AG04450 (cell line): Measurements from ENCODE around the gene FADS2. TPM values are rescaled to one million over a fixed set of nuclear protein-coding genes. Genes with fewer than 3 reads are reported as not detected.

Experiments used
- CTCF ChIA-PET: fragments of 300-600, 350-600 bp; formaldehyde crosslinking; extraction: SDS; loops from one replicate; lab custom pipeline; 2022; ENCODE audit warnings: antibody characterized with exemption, inconsistent platforms; lab: Charles Lee
- POLR2A ChIA-PET: fragments of 350-600 bp; formaldehyde crosslinking; extraction: SDS; loops from one replicate; lab custom pipeline; 2021; ENCODE audit warnings: antibody characterized with exemption, inconsistent platforms; lab: Yijun Ruan, JAX
- DNase-seq: peaks from one replicate; pipeline ENCODE4 v3.0.0-alpha.2; 2011; ENCODE audit warnings: low read depth, low spot score
- H3K27ac ChIP-seq: one replicate; pipeline ENCODE4 v1.5.1; 2012; ENCODE audit warnings: low read depth, low read length, control low read depth
- H3K27me3 ChIP-seq: one replicate; pipeline ENCODE4 v1.6.0; 2012; ENCODE audit warnings: low read length; ENCODE audit not compliant: control insufficient read depth, insufficient read depth
- H3K4me3 ChIP-seq: 2 replicates; pipeline ENCODE4 v1.5.1; 2011; ENCODE audit warnings: mild to moderate bottlenecking, low read depth, low read length, control low read depth
- H3K9me3 ChIP-seq: 2 replicates; pipeline ENCODE4 v1.5.1; 2012; ENCODE audit warnings: low read length; ENCODE audit not compliant: control insufficient read depth, insufficient read depth
- polyA plus RNA-seq: library from polyadenylated mRNA; depleted of rRNA; stranded (reverse); fragments of >200 nt; gene quantifications from 2 replicates; pipeline ENCODE4 v1.2.3, GENCODE V29; 2011
- TF ChIP-seq, protein P1 (sequence below): IDR thresholded peaks from 2 replicates; pipeline ENCODE4 v1.5.1; 2011; ENCODE audit warnings: low read depth, low read length, control low read depth, inconsistent platforms

FADS2 gene
- polyA plus RNA-seq, 1 experiment: 183 TPM

DNA sequence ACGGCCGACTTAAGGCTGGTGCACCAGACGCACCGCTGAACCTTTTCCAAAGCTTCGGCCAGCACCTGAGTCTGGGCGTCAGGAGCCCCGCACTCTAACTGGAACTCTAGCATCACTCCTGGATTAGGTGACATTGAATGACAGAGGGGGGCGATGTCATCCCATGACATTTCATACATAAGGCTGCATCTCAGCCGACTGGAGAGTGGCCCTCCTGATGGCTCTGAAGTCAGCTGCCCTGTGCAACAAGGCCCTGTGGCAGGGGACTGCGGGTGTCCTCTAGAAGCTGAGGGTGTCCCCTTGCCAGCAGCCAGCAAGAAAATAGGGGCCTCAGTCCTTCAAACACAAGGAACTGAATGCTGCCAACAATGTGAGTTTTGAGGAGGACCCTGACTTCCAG lies 73.3 kb downstream of the FADS2 start:
- TF ChIP-seq, protein P1, sequence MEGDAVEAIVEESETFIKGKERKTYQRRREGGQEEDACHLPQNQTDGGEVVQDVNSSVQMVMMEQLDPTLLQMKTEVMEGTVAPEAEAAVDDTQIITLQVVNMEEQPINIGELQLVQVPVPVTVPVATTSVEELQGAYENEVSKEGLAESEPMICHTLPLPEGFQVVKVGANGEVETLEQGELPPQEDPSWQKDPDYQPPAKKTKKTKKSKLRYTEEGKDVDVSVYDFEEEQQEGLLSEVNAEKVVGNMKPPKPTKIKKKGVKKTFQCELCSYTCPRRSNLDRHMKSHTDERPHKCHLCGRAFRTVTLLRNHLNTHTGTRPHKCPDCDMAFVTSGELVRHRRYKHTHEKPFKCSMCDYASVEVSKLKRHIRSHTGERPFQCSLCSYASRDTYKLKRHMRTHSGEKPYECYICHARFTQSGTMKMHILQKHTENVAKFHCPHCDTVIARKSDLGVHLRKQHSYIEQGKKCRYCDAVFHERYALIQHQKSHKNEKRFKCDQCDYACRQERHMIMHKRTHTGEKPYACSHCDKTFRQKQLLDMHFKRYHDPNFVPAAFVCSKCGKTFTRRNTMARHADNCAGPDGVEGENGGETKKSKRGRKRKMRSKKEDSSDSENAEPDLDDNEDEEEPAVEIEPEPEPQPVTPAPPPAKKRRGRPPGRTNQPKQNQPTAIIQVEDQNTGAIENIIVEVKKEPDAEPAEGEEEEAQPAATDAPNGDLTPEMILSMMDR: no peak
- ChIA-PET POLR2A (no interaction called here), CTCF (interaction anchor here (0.8 to 11.4 kb wide), 5 partner anchors 22 to 206 kb away, joined by 3 to 345 read pairs (median 175); partner anchors contain the start of gene BEST1)
- Histone ChIP-seq H3K9me3 (no peaks in the 10 kb centered on the region; the same call in 1 of the 2 replicates), H3K4me3 (no peak overlapping the region), H3K27ac (no peak overlapping the region), H3K27me3 (no peaks in the 10 kb centered on the region)
- no peak for DNase-seq

DNA sequence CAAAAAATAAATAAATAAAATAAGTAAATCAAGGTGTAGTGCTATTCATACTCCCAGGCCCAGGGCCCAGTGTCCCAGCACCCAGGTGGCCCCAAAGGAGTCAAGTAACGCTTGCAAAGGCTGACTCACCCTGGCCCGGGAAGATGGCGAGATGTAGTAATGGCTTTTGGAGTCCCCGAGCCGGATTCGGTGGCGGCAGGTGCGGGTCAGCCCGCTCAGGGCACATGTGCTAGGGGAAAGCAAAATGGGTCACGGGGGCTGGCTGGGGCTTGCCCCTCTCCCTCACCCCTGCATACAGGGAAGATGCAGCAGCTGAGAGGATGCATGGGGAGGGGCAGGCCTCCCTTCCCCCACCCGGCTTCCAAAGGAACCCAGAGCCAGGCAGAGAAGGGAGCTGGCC lies 74.2 kb downstream of the FADS2 start:
- peaks cover 2% of the 10 kb centered on the region for H3K27me3 ChIP-seq
- H3K4me3 ChIP-seq: no peak overlapping the region
- TF ChIP-seq, protein P1: no peak
- H3K27ac ChIP-seq: no peak overlapping the region
- no peaks in the 10 kb centered on the region; the same call in 1 of the 2 replicates for H3K9me3 ChIP-seq
- CTCF ChIA-PET: interaction anchor here (0.7 to 11.4 kb wide), 4 partner anchors 46 to 206 kb away, joined by 3 to 345 read pairs (median 6); partner anchors contain the start of gene BEST1
- POLR2A ChIA-PET: no interaction called here
- no peak for DNase-seq

DNA sequence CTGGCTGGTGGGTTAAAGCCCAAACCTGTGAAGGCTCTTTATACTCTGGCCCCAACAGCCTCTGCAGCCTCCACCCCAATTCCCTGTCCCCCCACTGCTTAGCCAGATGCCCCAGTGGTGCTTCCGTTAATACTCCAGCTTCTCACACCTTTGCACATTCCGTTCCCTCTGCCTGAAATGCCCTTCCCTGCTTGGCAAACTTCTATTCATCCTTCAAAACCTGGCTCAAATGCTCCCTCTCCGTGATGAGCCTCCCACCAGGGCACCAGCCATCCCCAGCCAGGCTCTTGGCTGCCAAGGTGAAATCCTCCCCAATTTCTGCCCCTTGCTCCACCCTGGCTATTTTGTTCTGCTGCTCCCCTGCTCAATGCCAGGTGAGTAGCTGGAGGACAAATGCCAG lies 75.7 kb downstream of the FADS2 start:
- Histone ChIP-seq H3K9me3 (no peaks in the 10 kb centered on the region; the same call in 1 of the 2 replicates), H3K27me3 (peaks cover 2% of the 10 kb centered on the region), H3K4me3 (no peak overlapping the region), H3K27ac (no peak overlapping the region)
- DNase-seq: no peak
- ChIA-PET CTCF (interaction anchor here (1.1 to 11.4 kb wide), 4 partner anchors 33 to 204 kb away, joined by 3 to 345 read pairs (median 8); partner anchors contain the start of gene BEST1), POLR2A (interaction anchor here (0.7 kb wide), 1 partner anchor 830 kb away, joined by 5 read pairs; no protein-coding TSS in a partner anchor)
- TF ChIP-seq, protein P1: no peak

GRCh38 chr11:61904539-61905048 lies 76.5 kb downstream of the FADS2 start:
- Histone ChIP-seq H3K9me3 (no peaks in the 10 kb centered on the region; the same call in 1 of the 2 replicates), H3K27ac (no peak overlapping the region), H3K4me3 (no peak overlapping the region), H3K27me3 (peaks cover 2% of the 10 kb centered on the region)
- ChIA-PET POLR2A (no interaction called here), CTCF (interaction anchor here (1.1 to 11.4 kb wide), 4 partner anchors 34 to 203 kb away, joined by 3 to 345 read pairs (median 8); partner anchors contain the start of gene BEST1)
- no peak for DNase-seq
- TF ChIP-seq, protein P1: no peak

GRCh38 chr11:61905067-61905696 lies 77.1 kb downstream of the FADS2 start:
- no peak for DNase-seq
- peaks cover 2% of the 10 kb centered on the region for H3K27me3 ChIP-seq
- no peak overlapping the region for H3K27ac ChIP-seq
- ChIA-PET POLR2A (no interaction called here), CTCF (interaction anchor here (1.1 to 11.4 kb wide), 4 partner anchors 35 to 202 kb away, joined by 3 to 345 read pairs (median 8); partner anchors contain the start of gene BEST1)
- no peaks in the 10 kb centered on the region; the same call in 1 of the 2 replicates for H3K9me3 ChIP-seq
- no peak overlapping the region for H3K4me3 ChIP-seq
- TF ChIP-seq, protein P1: no peak
